GM18508 (cell line): Measurements from ENCODE around the gene DAPK2.

Source experiments
- ATAC-seq: cut with Tn5 transposase; IDR thresholded peaks from one replicate; pipeline ENCODE4 v1.9.1; 2021; ENCODE audit warnings: moderate number of reproducible peaks; ENCODE audit not compliant: insufficient read depth, unreplicated experiment

The DAPK2 gene

DNA sequence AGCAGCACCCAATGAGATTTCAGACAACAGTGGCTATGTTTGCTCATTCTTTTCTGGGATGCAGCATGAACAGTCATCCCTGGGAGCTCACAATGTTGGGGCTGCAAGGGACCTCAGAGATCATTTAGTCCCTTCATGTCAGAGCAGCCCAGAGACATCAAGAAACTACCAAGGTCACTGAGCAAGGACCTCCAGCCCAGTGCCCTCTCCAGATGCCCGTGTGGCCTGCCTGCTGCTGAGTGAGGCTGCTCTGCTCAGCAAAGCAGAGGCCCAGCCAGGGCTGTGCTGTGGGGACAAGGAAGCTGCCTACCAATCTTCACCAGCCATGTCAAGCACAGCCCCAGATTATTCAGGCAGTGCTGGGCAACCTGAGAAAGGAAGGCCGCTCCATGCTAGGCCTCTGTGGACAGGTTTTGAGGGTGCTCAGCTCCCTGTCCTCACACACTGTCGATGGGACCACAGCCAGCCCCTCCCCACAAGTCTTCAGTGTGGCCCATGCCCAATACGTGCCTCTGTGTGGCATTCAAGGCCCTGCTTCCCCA lies 99.7 kb downstream of the DAPK2 start:
- ATAC-seq, result no peak

DNA sequence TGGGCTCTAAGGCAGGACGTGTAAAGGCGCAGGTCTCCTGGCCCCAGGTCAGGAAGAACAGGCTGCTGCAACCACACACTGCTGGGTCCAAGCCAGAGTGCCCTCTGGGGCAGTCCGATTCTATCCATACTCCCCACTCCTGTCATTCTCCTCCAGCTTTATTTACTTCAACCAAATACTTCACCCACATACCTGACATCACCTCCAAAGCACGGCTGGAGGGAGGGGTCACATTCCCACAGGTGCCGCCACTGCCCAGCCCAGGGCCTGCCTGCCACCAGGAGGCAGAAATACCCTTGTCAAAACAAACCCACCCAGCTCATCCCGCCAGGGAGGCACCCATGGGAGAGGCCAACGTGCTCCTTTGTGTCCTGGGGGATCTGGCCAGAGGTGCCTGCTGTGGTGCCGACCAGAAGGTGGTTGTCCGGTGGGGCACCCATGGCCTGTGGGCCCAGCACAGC lies 100.4 kb downstream of the DAPK2 start:
- ATAC-seq, result no peak

GRCh38 chr15:63945007-63945788 lies 101.1 kb downstream of the DAPK2 start:
- ATAC-seq, result no peak

DNA sequence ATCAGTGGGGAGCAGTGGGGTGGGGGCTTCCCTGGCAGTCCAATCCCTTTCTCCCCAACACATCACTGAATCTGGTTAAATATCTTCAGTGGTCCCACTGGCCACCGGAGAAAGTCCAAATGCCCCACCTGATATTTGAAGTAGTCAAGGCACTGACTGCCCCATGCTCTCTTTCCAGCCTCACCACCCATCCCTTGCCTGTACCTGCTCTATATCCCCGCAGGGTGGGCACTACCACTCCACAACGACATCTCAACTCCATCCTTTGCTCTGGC lies 101.7 kb downstream of the DAPK2 start:
- ATAC-seq, result no peak

GRCh38 chr15:63943829-63944680 lies 102.2 kb downstream of the DAPK2 start:
- ATAC-seq, result no peak

- no peak for ATAC-seq
These were observed 103.6 kb downstream of the DAPK2 start for GRCh38 chr15:63942486-63943365.

DNA sequence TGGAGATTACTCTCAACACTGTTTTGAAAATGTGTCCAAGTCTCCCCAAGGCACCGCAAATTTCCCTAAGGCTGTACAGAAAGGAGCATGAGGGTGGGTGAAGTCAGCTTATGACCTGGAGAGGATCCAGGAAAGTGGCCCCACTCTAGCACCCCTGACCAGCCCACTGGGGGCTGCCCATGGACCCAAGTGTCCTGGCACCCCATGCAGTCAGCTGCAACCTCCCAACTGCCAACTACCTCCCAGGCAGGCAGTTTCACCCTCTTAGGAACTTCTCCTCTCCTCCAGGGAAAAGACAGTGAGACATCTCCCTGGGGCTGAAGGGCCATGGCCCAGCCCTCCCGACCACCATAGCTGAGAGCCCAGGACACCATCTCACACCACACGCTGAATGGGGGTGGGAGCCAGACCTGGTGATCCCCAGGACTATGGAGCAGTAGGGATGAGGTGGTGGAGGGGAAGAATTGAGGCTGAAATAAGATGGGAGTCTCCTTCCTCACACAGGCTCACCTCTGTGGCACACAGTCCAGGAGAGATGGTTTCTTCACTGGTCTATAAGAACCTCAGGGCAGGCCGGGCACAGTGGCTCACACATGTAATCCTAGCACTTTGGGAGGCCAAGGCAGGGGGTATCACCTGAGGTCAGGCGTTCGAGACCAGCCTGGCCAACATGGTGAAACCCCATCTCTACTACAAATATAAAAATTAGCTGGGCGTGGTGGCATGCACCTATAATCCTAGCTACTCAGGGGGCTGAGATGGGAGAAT lies 104.4 kb downstream of the DAPK2 start:
- no peak for ATAC-seq

- no peak for ATAC-seq
These were observed 105.2 kb downstream of the DAPK2 start for GRCh38 chr15:63940966-63941620.

GRCh38 chr15:63939531-63940130 lies 106.7 kb downstream of the DAPK2 start:
- no peak for ATAC-seq

GRCh38 chr15:63938486-63939061 lies 107.7 kb downstream of the DAPK2 start:
- no peak for ATAC-seq

- ATAC-seq, result no peak
These were observed 112.8 kb downstream of the DAPK2 start for GRCh38 chr15:63933522-63933921.

GRCh38 chr15:63931556-63931955 lies 114.7 kb downstream of the DAPK2 start:
- no peak for ATAC-seq

- ATAC-seq, result no peak
These were observed 116.3 kb downstream of the DAPK2 start for GRCh38 chr15:63930034-63930433.

GRCh38 chr15:63928185-63928842 lies 118.0 kb downstream of the DAPK2 start:
- no peak for ATAC-seq

GRCh38 chr15:63923993-63924950 lies 122.0 kb downstream of the DAPK2 start:
- no peak for ATAC-seq

- ATAC-seq, result no peak
These were observed 123.4 kb downstream of the DAPK2 start for GRCh38 chr15:63922916-63923315.
